NCI-H510A (cell line): Measurements from ENCODE around the gene TRIM40.
"Not testable (repeated sequence)": the region's sequence is repeated elsewhere in the genome, so short reads cannot be mapped to it uniquely, and the experiment has no call there.

Source experiments
- DNase-seq: peaks from one replicate; lab custom pipeline; 2025; lab: John Stamatoyannopoulos, UW

The TRIM40 gene

GRCh38 chr6:30113841-30114240 lies 22.1 kb upstream of the TRIM40 start:
- no peak for DNase-seq

GRCh38 chr6:30116724-30117123 lies 19.2 kb upstream of the TRIM40 start:
- no peak for DNase-seq

GRCh38 chr6:30118691-30119090 lies 17.2 kb upstream of the TRIM40 start:
- DNase-seq = not testable (repeated sequence)

- DNase-seq = no peak
These were observed 14.2 kb upstream of the TRIM40 start for GRCh38 chr6:30121446-30122366.

- no peak for DNase-seq
These were observed 13.4 kb upstream of the TRIM40 start for GRCh38 chr6:30122515-30122914.

- DNase-seq = no peak
These were observed 8.5 kb upstream of the TRIM40 start for GRCh38 chr6:30127238-30128093.

GRCh38 chr6:30129265-30130178 lies 6.4 kb upstream of the TRIM40 start:
- DNase-seq = no peak

GRCh38 chr6:30130179-30130679 lies 5.7 kb upstream of the TRIM40 start:
- DNase-seq = no peak

- peak; percentile 21 for DNase-seq
These were observed 4.8 kb upstream of the TRIM40 start for GRCh38 chr6:30130887-30131862.

GRCh38 chr6:30131947-30132497 lies 3.9 kb upstream of the TRIM40 start:
- no peak for DNase-seq

- DNase-seq = no peak
These were observed 793 bp upstream of the TRIM40 start for GRCh38 chr6:30135147-30135546.

- DNase-seq = no peak
These were observed 788 bp downstream of the TRIM40 start for GRCh38 chr6:30136570-30137286.

- not testable (repeated sequence) for DNase-seq
These were observed 4.3 kb downstream of the TRIM40 start for GRCh38 chr6:30140240-30140639.

GRCh38 chr6:30142665-30143064 lies 6.7 kb downstream of the TRIM40 start:
- no peak for DNase-seq

- DNase-seq = no peak
These were observed 7.8 kb downstream of the TRIM40 start for GRCh38 chr6:30143780-30144179.

- DNase-seq = no peak
These were observed 8.9 kb downstream of the TRIM40 start for GRCh38 chr6:30144811-30145210.

- DNase-seq = no peak
These were observed 9.9 kb downstream of the TRIM40 start for GRCh38 chr6:30145818-30146217.

- no peak for DNase-seq
These were observed 11.2 kb downstream of the TRIM40 start for GRCh38 chr6:30147096-30147495.

- no peak for DNase-seq
These were observed 13.3 kb downstream of the TRIM40 start for GRCh38 chr6:30149234-30149633.
